IMR-90 (cell line): ENCODE data around the gene IL21R. TPM values are rescaled to one million over a fixed set of nuclear protein-coding genes. Genes with fewer than 3 reads are reported as not detected.

Source experiments
- ATAC-seq: fragments of 200-7000 bp; cut with Tn5 transposase; 2 replicates; pipeline ENCODE4 v1.9.1; 2020; ENCODE audit warnings: low read depth, mild to moderate bottlenecking, moderate library complexity
- BruUV-seq: library from RNA; stranded (reverse); fragments of 400-500 nt; replicated peaks from 2 replicates; lab custom pipeline; 2021; lab: Mats Ljungman, UMichigan
- CTCF ChIA-PET: fragments of 300-600 bp; formaldehyde crosslinking; extraction: SDS; loops from one replicate; lab custom pipeline; 2021; ENCODE audit warnings: antibody characterized with exemption; lab: Yijun Ruan, JAX
- POLR2A ChIA-PET: fragments of 300-600 bp; sonication (Branson Sonifier 250); formaldehyde crosslinking; loops from one replicate; lab custom pipeline; 2022; ENCODE audit warnings: antibody characterized with exemption; ENCODE audit not compliant: unreplicated experiment; lab: Charles Lee
- DNase-seq: peaks from one replicate; pipeline ENCODE4 v3.0.0; 2013
- H2AFZ ChIP-seq: replicated peaks from 2 replicates; pipeline ENCODE3; 2013; ENCODE audit warnings: low read length, mild to moderate bottlenecking; ENCODE audit not compliant: poor library complexity
- H2AK5ac ChIP-seq: 2 replicates; pipeline ENCODE4 v1.6.1; 2013; ENCODE audit warnings: low read depth, low read length, inconsistent platforms
- H2AK9ac ChIP-seq: replicated peaks from 2 replicates; pipeline ENCODE3; 2013; ENCODE audit warnings: mild to moderate bottlenecking, low read depth, low read length, moderate library complexity; ENCODE audit not compliant: poor library complexity
- H2BK120ac ChIP-seq: 2 replicates; pipeline ENCODE4 v1.6.1; 2013; ENCODE audit warnings: low read depth, low read length, inconsistent platforms
- H2BK15ac ChIP-seq: 3 replicates; pipeline ENCODE4 v1.6.1; 2013; ENCODE audit warnings: low read depth, low read length, inconsistent platforms
- H2BK20ac ChIP-seq: 2 replicates; pipeline ENCODE4 v1.6.1; 2013; ENCODE audit warnings: low read depth, mild to moderate bottlenecking, inconsistent platforms, low read length, moderate library complexity
- H2BK5ac ChIP-seq: 2 replicates; pipeline ENCODE4 v1.6.1; 2013; ENCODE audit warnings: mild to moderate bottlenecking, low read depth, low read length, inconsistent platforms; ENCODE audit not compliant: poor library complexity, severe bottlenecking
- H3K14ac ChIP-seq: replicated peaks from 2 replicates; pipeline ENCODE4 v1.6.1; 2013; ENCODE audit warnings: low read depth, low read length, inconsistent platforms
- H3K18ac ChIP-seq: 2 replicates; pipeline ENCODE4 v1.6.1; 2013; ENCODE audit warnings: low read depth, low read length, control low read depth
- H3K23ac ChIP-seq: 2 replicates; pipeline ENCODE4 v1.6.1; 2013; ENCODE audit warnings: low read depth, low read length, inconsistent platforms
- H3K27ac ChIP-seq: 2 replicates; pipeline ENCODE4 v1.5.1; 2013; ENCODE audit warnings: mild to moderate bottlenecking, control low read depth, low read length; ENCODE audit not compliant: insufficient read depth
- H3K27me3 ChIP-seq: 2 replicates; pipeline ENCODE4 v1.6.1; 2013; ENCODE audit warnings: low read length; ENCODE audit not compliant: control insufficient read depth, insufficient read depth
- H3K36me3 ChIP-seq: 2 replicates; pipeline ENCODE4 v1.6.1; 2013; ENCODE audit warnings: low read length, mixed read lengths; ENCODE audit not compliant: control insufficient read depth, insufficient read depth
- H3K4ac ChIP-seq: 2 replicates; pipeline ENCODE4 v1.6.1; 2013; ENCODE audit warnings: low read depth, low read length, inconsistent platforms
- H3K4me1 ChIP-seq: 2 replicates; pipeline ENCODE4 v1.6.1; 2013; ENCODE audit warnings: low read length, mixed read lengths; ENCODE audit not compliant: control insufficient read depth, insufficient read depth
- H3K4me2 ChIP-seq: 2 replicates; pipeline ENCODE4 v1.6.1; 2013; ENCODE audit warnings: low read depth, mild to moderate bottlenecking, control low read depth, low read length, moderate library complexity
- H3K4me3 ChIP-seq: 2 replicates; pipeline ENCODE4 v1.5.1; 2013; ENCODE audit warnings: low read depth, mild to moderate bottlenecking, control low read depth, low read length, moderate library complexity; ENCODE audit not compliant: insufficient read depth
- H3K56ac ChIP-seq: 2 replicates; pipeline ENCODE4 v1.6.1; 2013; ENCODE audit warnings: low read length, inconsistent platforms; ENCODE audit not compliant: insufficient read depth; ENCODE audit errors: extremely low read depth
- H3K79me1 ChIP-seq, 2 experiments: 2 replicates each; pipeline ENCODE4 v1.6.1; 2013; ENCODE audit warnings: low read length in 2 of 2, inconsistent platforms in 1 of 2, low read depth in 1 of 2
- H3K9ac ChIP-seq: 2 replicates; pipeline ENCODE4 v1.6.1; 2013; ENCODE audit warnings: low read depth, low read length, control low read depth
- H3K9me1 ChIP-seq: 2 replicates; pipeline ENCODE4 v1.6.1; 2013; ENCODE audit warnings: low read length, inconsistent platforms; ENCODE audit not compliant: insufficient read depth
- H3K9me3 ChIP-seq: 2 replicates; pipeline ENCODE4 v1.6.1; 2013; ENCODE audit warnings: low read length; ENCODE audit not compliant: control insufficient read depth, insufficient read depth
- H4K20me1 ChIP-seq: 2 replicates; pipeline ENCODE4 v1.6.1; 2013; ENCODE audit warnings: low read length, inconsistent platforms; ENCODE audit not compliant: insufficient read depth
- H4K5ac ChIP-seq: 2 replicates; pipeline ENCODE4 v1.6.1; 2013; ENCODE audit warnings: mild to moderate bottlenecking, low read depth, low read length, control low read depth
- H4K8ac ChIP-seq, 2 experiments: 2 replicates each; pipeline ENCODE4 v1.6.1; 2013; ENCODE audit warnings: low read depth in 2 of 2, low read length in 2 of 2, control low read depth in 1 of 2, inconsistent platforms in 1 of 2
- H4K91ac ChIP-seq: 2 replicates; pipeline ENCODE4 v1.6.1; 2013; ENCODE audit warnings: low read depth, low read length, inconsistent platforms; ENCODE audit not compliant: insufficient read depth
- MAZ ChIP-seq: IDR thresholded peaks from 2 replicates; pipeline ENCODE4 v1.6.1; 2012; ENCODE audit warnings: low read depth, mild to moderate bottlenecking, low read length, improper control_type of control experiment, moderate library complexity, borderline replicate concordance
- RAD21 ChIP-seq: IDR thresholded peaks from 2 replicates; pipeline ENCODE4 v1.6.1; 2012; ENCODE audit warnings: low read length, improper control_type of control experiment
- RCOR1 ChIP-seq: IDR thresholded peaks from 2 replicates; pipeline ENCODE4 v1.6.1; 2012; ENCODE audit warnings: mild to moderate bottlenecking, low read length, improper control_type of control experiment; ENCODE audit not compliant: insufficient replicate concordance
- RFX5 ChIP-seq: IDR thresholded peaks from 2 replicates; pipeline ENCODE4 v1.8.0; 2012; ENCODE audit warnings: low read depth, mild to moderate bottlenecking, low read length, moderate library complexity
- SMC3 ChIP-seq: fragments of 150-350 bp; IDR thresholded peaks from 2 replicates; pipeline ENCODE4 v1.6.1; 2016; ENCODE audit warnings: low read depth, mild to moderate bottlenecking, antibody characterized with exemption, low read length, moderate library complexity
- USF2 ChIP-seq: fragments of 150-350 bp; IDR thresholded peaks from 2 replicates; pipeline ENCODE4 v1.6.1; 2017; ENCODE audit warnings: mild to moderate bottlenecking, antibody characterized with exemption, low read length, low read depth
- WGBS, 2 experiments: methylation state at CpG; one replicate each; pipeline versions ENCODE4 v1.1.5 to v1.1.7; 2013; ENCODE audit warnings: missing lambda C conversion rate in 2 of 2; ENCODE audit not compliant: insufficient read length in 1 of 2; ENCODE audit errors: extremely low coverage in 2 of 2; 5-methylcytosine and 5-hydroxymethylcytosine counted together
- dilution Hi-C: fragments of 300-500 bp; cut with HindIII; formaldehyde crosslinking; loops from one replicate; pipeline ENCODE4 v1.14.3; 2018; ENCODE audit warnings: low sequenced_read_pairs; ENCODE audit not compliant: unreplicated experiment
- in situ Hi-C: fragments of 300-500 bp; cut with MboI; formaldehyde crosslinking; loops from 3 replicates; pipeline ENCODE4 v1.14.3; 2019; ENCODE audit warnings: low sequenced_read_pairs, inconsistent platforms, mixed read lengths
- intact Hi-C: fragments of 100-400 bp; cut with micrococcal nuclease; formaldehyde crosslinking; loops from 2 replicates; pipeline ENCODE4 v1.10.0; 2022
- polyA plus RNA-seq, 3 experiments: library from polyadenylated mRNA; depleted of rRNA; stranded (reverse); fragments of >200 nt; gene quantifications; 2 replicates each; pipeline ENCODE4 v1.2.3, GENCODE V29; 2012; ENCODE audit warnings: low replicate concordance in 1 of 3
- total RNA-seq: library from RNA; depleted of rRNA; stranded (reverse); fragments of >200 nt; gene quantifications from 2 replicates; pipeline ENCODE4 v1.2.3, GENCODE V29; 2012

Gene IL21R
- total and polyA plus RNA-seq, 2 of the 4 experiments (the other 2 are of a cell fraction), result 0.72 to 0.97 TPM

GRCh38 chr16:27401768-27402568 lies at the start of gene IL21R (continued):
- no peak for TF ChIP-seq RAD21
- TF ChIP-seq RCOR1, result no peak
- TF ChIP-seq RFX5, result no peak
- TF ChIP-seq SMC3, result no peak

GRCh38 chr16:27353853-27354252 lies 48.1 kb upstream of the IL21R start:
- Histone ChIP-seq H3K4me3 (no peak overlapping the region), H3K18ac (no peak overlapping the region), H2AK9ac (no peak overlapping the region), H3K27me3 (no peaks in the 10 kb centered on the region), H3K4me2 (no peak overlapping the region), H4K91ac (no peak overlapping the region), H3K9ac (no peak overlapping the region), H2BK20ac (no peak overlapping the region), H2AFZ (no peak overlapping the region), H3K4ac (no peak overlapping the region), H4K20me1 (no peaks in the 10 kb centered on the region; the same call in 1 of the 2 replicates), H2BK15ac (no peak overlapping the region), H3K79me1 (peaks cover 23 to 64% of the 10 kb centered on the region in 2 experiments), H2BK120ac (no peak overlapping the region), H3K9me1 (peaks cover 4% of the 10 kb centered on the region; the same call in 1 of the 2 replicates), H3K27ac (no peak overlapping the region), H4K5ac (no peak overlapping the region), H2BK5ac (no peak overlapping the region), H2AK5ac (no peak overlapping the region), H3K14ac (no peak overlapping the region), H3K4me1 (no peaks in the 10 kb centered on the region), H4K8ac (no peak overlapping the region), H3K23ac (no peak overlapping the region), H3K56ac (no peak overlapping the region), H3K9me3 (no peaks in the 10 kb centered on the region; the same call in 1 of the 2 replicates), H3K36me3 (peaks cover 83% of the 10 kb centered on the region)
- ChIA-PET POLR2A (no interaction called here), CTCF (no interaction called here)
- BruUV-seq, result no TSS peak
- intact Hi-C loops, result no loop called here
- dilution Hi-C loops, result no loop called here
- WGBS, 2 experiments, result no CpG with 5 or more reads among the region's 4 CpGs
- no peak for DNase-seq
- ATAC-seq, result no peak
- TF ChIP-seq USF2, result 0 out of 2 replicates have a peak, but pooled peaks have one; percentile 9
- TF ChIP-seq MAZ, result no peak
- in situ Hi-C loops, result no loop called here
